Measurements from ENCODE around the gene FBXO22.
A peak's percentile ranks its signal among the peaks of the same experiment; 100 is the strongest.
"Not testable (repeated sequence)": the region's sequence is repeated elsewhere in the genome, so short reads cannot be mapped to it uniquely, and the experiment has no call there.

Gene FBXO22

DNA sequence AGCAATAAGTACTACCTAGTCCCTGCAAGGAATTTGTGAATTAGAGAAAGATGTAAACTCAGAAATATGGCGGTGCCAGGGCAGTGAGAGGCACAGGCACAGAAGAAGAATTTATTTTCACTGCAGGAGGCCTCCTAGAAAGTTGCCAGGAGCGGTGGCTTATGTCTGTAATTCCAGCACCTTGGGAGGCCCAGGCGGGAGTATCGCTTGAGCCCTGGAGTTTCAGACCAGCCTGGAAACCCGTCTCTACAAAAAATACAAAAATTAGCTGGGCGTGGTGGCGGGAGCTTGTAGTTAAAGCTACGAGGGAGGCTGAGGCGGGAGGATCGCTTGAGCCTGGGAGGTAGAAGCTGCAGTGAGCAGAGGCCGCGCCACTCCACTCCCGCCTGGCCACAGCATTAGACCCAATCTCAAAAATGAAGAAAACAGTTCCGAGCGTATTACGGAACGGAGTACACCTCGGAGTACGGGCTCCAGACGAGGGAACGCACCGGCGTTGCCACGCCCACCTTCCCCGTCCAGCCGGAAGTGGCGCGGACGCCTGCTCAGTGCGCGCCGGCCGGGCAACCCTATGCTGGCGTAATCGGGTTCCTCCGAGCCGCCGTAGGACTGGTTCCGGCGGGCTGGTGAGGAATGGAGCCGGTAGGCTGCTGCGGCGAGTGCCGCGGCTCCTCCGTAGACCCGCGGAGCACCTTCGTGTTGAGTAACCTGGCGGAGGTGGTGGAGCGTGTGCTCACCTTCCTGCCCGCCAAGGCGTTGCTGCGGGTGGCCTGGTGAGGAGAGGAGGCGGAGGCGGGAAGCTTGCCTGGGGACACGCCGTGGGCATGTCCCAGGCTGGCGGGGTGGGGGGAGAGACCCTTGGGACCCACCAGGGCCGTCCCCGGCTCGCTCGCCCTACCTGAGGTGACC lies at the start of gene FBXO22:
FBXO22 (plus strand) TSS at position 548 of the 909 bp plus-strand sequence; CDS start at position 634, 86 bp downstream.
- peak; percentile 59 to 85 (median 78) for DNase-seq

DNA sequence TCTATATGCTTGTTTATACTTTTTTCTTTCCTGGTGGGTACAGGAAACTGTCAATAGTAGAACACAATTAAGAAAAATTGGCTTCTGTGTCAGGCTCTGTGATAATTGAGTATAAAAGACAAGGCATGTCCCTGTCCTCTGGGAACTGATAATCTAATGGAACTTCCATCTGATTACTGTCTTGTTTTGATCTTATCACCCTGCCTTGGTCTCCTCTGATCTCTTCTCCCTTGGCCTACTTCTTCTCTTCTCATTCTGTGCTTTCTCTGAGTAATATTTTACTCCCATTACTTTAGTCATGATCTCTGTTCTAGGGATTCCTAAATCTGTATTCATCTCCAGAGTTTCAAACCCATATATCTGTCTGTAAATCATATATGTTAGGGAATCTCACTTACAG lies 45.8 kb upstream of the FBXO22 start:
- DNase-seq, result no peak

DNA sequence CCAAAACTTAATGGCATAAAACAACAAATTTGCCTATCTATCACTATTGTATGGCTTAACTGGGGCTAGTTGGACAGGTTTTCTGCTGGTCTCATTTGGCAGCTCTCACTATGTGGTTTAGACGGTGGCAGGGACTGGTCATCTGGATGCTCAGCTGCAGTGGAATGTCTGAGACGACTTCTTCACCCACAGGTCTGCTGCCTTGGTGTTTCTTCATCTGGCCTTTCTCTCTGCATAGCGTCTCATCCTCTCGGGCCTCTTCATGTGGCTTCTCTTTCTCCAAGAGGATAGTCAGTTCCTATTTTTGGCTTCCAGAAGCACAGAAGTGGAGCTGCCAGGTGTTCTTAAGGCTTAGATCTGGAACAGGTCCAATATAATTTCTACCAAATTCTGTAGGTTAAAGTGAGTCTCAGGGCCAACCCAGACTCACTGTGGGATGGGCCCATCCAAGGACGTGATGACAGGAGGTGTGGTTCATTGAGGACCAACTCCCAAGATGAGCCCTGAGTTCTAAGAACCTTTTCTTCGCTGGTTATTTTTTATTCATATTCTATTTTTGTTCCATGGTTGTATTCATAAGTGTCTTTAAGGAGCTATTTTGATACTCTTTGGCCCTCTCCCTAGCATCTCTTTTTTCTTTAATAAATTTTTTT lies 41.8 kb upstream of the FBXO22 start:
- DNase-seq, result no peak

DNA sequence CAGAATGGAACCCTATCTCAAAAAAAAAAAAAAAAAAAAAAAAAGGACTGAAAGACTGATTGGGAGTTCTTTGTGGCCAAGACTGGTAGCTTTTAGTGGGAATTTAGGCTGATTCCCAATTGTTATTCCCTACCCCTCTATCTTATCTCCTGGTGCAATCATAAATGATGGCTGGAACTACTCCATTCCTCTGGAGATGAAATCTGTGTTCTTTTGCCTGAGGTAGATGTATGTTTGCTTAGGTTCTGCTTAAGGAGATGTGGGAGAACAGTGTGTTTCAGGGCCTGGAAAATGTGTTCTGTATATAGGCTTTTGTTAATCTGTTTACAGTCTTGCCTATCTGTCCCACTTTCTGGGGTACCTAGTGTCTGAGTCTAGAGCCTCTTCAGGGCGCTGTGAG lies 40.9 kb upstream of the FBXO22 start:
- DNase-seq, result no peak

DNA sequence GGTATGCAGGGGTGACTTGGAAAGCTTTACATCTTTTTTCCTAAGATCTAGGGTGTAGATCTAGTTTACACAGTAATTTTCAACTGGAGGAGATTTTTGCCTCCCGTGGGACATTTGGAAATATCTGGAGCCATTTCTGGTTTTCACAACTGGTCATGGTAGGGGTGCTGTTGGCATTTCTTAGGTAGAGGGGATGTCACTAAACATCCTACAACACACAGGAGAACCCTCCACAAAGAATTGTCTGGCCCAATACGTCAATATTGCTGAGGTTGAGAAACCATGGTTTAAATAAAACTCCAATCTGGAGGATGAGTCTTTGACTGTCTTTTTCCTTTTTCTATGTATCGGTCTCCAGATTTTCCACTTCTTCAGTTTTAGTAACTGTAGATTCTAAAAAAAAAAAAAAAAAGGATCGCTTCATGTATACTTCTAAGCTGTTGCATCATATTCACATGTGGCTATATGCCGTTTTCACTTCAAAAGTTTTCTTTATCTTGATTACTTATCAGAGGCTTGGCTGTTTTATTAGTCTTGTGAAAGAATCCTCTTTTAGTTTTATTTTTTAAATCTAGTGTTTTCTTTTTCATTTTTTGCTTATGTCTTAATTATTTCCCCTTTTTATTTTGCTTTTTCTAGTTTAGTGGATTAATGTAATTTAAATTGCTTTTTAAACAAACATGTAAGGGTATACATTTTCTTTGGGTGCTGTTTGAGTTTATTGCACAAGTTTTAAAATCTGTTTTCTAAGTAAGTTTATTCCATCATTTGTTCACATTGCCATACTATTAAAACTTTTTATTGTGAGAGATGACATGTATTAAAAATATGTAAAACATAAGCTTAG lies 39.2 kb upstream of the FBXO22 start:
- no peak for DNase-seq

DNA sequence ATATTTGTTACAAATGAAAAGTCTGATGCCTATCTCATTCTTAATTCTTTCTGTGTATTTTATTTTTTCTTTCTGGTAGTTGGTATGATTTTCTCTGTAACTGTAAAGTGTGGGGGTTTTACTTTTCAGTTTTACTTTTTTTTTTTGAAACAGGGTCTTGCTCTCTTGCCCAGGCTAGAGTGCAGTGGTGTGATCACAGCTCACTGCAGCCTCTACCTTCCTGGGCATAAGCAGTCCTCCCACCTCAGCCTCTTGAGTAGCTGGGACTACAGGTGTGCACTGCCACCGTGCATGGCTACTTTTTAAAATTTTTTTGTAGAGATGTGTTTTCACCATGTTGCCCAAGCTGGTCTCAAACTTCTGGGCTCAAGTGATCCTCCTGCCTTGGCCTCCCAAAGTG lies 37.6 kb upstream of the FBXO22 start:
- DNase-seq, result not testable (repeated sequence)

DNA sequence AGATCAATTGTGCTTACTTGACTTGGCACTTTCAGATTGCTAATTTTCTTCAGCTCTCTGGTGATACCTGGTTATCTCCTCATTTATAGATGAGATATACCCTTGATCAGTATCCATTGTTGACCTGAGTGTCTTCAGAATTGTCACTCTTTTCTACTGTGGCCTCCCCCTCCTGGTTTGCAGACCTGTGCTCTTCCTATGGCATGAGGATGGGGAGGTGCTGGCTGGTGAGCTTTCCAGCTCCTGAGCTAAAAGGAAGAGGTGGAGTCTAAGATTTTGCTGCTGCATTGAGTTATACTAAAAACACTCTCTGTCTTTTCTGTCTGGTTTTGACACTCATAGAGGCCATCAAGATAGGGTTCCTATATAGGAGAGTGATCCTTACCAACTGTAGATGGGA lies 36.8 kb upstream of the FBXO22 start:
- DNase-seq, result no peak

DNA sequence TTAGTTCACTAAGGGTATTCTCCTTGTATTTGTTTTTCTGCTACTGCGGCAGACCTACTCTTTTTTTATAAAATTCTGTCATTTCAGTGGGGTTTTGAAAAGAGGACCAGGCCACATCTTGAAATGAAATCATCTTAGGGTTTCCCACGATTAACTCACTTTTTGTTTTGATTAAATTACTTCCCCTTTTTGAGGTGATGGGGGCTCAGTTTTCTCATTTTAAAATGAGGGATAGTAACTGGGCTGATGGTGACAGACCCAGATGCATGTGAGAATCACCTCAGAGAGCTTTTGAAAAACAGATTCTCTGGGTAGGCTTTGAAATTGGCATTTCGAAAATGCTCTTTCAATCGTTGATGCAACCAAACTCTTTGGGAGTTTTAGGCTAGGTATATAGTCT lies 36.2 kb upstream of the FBXO22 start:
- DNase-seq, result no peak

DNA sequence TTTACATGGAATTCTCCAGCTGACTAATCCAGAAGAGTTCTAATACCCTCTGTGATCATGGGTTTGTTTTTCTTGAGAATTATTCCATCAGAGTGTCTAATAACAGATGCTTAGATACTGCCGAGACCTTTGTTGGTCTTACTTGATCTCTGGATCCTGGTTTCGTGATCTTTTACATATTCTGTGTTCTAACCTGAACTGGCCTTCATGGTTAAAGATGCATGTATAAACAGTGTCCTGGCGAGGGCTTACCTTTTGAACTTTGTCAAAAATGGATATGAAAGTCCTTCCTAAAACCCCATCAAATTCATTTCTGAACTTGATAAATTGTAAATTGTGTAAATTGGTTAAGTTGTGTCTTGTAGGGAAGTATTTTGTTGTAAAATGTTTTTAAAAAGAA lies 35.7 kb upstream of the FBXO22 start:
- no peak for DNase-seq

DNA sequence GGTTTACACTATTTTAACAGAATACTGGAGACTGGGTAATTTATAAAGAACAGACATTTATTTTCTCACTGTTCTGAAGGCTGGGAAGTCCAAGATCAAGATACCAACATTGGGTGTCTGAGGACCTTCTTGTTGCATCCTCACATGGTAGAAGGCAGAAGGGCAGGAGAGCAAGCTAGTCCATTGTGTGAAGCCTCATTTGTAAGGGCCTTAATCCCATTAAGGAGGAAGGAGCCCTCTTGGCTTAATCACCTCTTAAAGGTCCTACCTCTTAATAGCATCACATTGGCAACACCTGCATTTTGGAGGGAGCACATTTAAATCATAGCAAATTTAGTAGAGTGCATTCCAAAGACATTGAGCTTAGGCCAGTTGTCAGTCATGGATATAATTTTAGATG lies 34.2 kb upstream of the FBXO22 start:
- no peak for DNase-seq

DNA sequence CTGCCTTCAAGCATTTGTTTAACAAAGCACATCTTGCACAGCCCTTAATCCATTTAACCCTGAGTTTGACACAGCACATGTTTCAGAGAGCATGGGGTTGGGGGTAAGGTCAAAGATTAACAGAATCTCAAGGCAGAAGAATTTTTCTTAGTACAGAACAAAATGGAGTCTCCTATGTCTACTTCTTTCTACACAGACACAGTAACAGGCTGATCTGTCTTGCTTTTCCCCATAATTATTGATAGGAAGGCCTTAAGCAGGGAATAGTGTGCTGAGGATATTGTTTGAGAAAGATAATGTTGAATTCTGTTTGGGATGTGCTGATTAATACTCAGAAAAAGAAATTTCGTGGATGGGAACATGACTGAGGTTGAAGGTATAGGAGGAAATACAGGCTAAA lies 32.1 kb upstream of the FBXO22 start:
- not testable (repeated sequence) for DNase-seq

DNA sequence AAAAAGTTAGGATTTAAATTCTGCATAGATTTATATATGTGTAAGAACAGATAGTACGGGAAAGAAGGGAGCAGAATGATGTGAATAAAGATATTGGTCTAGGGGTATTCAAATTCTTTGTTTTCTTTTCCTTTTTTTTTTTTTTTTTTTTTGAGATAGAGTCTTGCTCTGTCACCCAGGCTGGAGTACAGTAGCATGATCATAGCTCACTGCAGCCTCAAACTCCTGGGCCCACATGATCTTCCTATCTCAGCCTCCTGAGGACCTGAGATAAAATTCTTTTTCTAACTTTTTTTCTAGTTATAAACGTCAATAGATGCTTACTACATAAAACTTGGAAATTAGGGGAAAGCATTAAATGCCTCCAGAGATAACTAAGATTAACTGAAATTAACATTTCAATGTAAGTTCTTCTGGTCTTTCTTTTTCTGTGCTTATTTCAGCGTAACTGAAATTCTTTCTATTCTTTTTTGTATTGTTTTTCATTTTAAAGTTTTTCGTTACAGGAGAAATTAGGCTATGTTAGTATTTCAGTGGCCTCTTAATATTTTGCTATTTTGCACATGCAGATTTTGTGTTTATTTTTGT lies 31.2 kb upstream of the FBXO22 start:
- DNase-seq, result no peak

DNA sequence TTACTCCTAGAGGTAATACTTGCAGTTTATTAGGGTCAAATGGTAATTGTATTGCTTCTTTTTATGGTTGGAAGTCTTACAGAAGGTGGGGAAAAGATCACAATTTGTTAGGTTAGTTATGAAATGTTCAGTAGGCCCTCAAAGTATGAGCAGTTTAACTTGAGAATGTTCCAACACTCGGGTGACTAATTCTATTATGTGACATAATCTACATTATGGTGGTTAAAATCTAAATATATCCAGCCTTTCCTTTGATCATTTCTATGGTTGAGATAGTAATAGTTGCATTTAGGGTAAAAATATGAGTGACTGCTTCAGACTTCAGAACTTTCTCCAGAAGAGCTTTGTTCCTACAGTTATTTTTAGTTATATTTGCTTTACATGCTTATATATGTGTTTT lies 19.6 kb upstream of the FBXO22 start:
- no peak for DNase-seq

DNA sequence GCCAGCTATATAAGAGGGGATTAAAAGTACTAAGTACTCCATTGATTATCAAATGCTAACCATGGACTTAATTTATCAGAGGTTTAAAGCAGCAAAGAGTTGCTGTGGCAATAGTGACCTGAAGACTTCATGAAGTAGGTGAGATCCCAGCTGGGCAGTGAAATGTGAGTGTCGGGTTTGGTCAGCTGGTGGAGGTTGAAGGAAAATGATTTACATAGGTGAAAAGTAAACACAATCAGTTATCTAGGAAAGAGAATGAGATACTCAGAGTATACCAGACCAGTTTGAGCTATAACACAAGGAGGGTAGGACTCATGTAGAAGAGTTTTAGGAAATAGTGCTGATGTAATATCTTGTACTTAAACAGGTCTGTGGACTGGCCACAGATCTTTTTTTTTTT lies 16.5 kb upstream of the FBXO22 start:
- no peak for DNase-seq

DNA sequence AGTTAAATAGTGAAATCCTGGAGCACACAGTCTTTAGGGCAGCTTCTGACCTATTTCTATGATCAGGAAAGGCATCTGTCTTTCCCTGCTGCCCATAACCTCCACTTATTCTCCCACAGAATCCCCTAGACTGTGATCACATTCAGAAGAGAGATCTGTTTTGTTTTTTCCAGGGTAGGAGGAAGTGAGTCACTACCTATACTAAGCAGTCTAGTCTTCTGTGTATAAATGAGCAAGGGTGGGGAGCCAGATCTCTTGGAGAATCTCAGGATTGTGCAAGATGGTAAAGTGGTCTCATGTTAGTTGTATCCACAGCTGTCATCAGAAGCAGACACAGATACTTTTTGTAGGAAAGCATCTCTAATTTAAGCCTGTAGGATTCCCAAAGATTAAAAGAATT lies 11.8 kb upstream of the FBXO22 start:
- DNase-seq, result no peak

DNA sequence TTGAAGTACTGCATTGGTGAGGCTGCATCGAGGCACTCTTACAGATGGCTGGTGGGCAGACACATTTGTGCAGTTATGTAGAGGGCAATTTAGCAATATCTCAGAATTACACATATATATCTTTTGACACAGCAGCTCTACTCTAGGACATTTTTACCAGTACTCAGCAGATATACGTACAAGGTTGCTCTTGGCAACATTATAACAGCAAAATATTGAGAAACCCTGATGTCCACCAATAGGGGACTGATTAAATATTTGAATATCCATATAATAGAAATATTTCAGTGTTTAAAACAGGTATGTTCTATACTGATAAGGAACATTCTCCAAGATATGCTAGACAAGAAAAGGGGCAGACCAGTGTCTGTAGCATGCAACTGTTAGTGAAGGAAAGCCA lies 7.9 kb upstream of the FBXO22 start:
- DNase-seq, result no peak

DNA sequence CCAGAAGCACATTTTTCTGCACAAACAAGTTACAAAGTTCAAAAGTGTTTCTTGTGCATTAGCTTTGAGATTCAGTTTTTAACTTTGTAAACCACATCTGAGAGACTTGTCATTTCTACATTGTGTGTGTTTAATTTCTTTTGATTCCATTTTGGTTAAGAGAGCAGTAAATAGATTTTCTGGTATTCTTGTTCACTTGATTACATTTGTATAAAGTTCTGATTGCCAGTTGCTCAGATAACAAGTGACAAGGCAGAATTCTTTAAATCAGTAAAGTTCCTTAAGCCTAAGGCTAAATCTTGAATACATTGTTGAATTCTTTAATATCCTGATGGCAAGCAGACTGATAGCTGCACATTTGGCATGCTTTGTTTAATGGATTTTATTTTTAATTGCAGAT lies 3.1 kb upstream of the FBXO22 start:
- no peak for DNase-seq

DNA sequence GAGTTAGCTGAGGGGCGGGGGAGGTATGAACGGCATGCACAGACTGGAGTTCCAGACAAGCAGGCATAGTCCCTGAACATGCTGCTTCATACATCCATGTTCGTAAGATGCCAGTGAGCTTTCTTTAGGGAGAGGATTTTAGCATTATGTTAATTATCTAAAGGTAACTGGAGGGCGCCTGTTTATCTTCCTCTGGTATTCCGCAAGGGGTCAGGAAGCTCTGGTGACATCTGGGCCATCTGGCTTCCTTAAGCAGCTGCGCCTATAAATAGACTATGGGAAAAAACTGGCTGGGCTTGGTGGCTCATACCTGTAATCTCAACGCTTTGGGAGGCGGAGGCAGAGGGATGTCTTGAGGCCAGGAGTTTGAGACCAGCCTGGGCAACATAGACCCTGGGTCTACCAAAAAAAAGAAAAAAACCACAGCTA lies 1.5 kb upstream of the FBXO22 start:
- DNase-seq, result no peak

DNA sequence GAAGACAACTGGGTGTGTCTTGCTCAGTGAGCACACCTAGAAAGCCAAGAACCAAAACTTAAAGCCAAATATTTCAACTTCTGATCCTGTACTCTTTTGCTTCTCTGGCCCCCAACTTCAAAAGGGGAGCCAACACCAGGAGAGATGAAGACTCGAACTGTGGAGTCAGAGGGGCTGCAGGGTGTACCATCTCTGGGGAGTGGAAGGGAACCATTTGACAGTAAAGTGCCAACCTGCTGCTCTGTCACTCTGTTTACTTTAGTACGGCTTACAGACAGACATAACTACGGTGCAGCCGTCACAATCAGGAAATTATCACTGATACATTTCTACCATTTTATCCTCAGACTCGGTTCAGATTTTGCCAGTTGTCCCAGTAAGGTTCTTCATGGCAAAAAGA lies 1.6 kb downstream of the FBXO22 start:
- no peak for DNase-seq

DNA sequence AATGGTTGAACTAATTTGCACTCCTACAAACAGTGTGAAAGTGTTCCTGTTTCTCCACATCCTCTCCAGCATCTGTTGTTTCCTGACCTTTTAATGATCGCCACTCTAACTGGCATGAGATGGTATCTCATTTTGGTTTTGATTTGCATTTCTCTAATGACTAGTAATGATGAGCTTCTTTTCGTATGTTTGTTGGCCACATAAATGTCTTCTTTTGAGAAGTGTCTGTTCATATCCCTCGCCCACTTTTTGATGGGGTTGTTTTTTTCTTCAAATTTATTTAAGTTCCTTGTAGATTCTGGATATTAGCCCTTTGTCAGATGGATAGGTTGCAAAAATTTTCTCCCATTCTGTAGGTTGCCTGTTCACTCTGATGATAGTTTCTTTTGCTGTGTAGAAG lies 6.7 kb downstream of the FBXO22 start:
- not testable (repeated sequence) for DNase-seq

DNA sequence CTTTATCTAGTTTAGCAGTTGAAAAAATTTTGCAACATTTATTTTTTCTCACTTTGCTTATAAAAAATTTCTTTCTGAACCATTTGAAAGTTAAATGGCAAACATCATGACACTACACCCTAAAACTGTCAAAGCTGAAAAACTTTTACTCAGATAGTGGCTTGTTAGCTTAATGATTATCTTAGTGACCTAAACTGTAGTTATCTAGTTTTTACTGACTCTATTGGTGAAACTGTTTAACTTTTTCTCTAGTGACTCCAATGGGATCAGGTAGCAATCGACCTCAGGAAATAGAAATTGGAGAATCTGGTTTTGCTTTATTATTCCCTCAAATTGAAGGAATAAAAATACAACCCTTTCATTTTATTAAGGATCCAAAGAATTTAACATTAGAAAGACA lies 13.3 kb downstream of the FBXO22 start:
- no peak for DNase-seq

DNA sequence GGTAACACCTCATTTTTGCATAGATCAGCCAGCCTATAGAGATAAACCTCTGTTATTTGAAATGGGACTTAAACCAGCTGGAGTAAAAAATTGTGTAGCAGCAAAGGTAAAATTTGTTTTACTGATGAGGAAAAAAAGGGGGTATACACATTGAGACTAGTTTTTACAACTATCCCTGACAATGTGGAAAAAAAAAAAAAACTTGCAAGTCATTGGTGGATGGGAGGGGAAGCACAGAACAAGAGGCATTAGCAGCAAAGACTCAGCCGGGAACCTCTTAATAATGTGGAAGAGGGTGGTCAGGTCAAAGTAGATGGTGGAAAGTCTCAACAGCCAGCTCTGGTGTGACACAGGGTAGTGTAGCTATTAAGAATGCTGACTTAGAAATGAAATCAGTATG lies 14.5 kb downstream of the FBXO22 start:
- no peak for DNase-seq

DNA sequence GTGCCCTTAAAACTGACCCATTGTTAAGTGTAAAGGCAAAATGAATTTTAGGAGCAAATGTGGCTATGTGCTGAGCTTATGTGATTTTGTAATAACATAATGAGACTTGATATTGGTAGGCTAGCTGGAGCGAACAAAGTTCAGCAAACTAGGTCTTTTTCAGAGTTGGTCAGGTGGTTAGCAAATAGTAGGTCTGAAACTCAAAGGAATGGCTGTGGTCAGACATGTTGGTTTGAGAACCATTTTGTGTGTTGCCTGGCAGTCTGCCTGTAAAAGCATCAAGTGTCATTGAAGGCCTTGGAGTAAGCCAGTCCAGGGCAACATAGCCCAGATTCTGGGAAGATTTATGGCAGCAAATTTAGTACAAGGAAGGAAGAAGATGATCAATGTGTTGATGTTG lies 16.4 kb downstream of the FBXO22 start:
- DNase-seq, result no peak

Data from activated naive CD4-positive, alpha-beta T cell (primary cell).